GM19324 (cell line): Measurements from ENCODE around the gene BIN1.

Experiments used
- ATAC-seq: cut with Tn5 transposase; IDR thresholded peaks from one replicate; pipeline ENCODE4 v1.9.1; 2021; ENCODE audit warnings: mild to moderate bottlenecking, moderate library complexity; ENCODE audit not compliant: unreplicated experiment, low FRiP score

Gene BIN1

GRCh38 chr2:127106991-127107621 lies at the start of gene BIN1:
Gene BIN1 (minus strand): TSS chr2:127107154. CDS start chr2:127106943, 211 bp downstream.
- peak; percentile 93 for ATAC-seq

- no peak for ATAC-seq
Measured at GRCh38 chr2:127155947-127156346, 49.0 kb upstream of the BIN1 start.

GRCh38 chr2:127155028-127155581 lies 48.2 kb upstream of the BIN1 start:
- ATAC-seq, result no peak

GRCh38 chr2:127154396-127154795 lies 47.4 kb upstream of the BIN1 start:
- no peak for ATAC-seq

GRCh38 chr2:127153691-127154158 lies 46.8 kb upstream of the BIN1 start:
- no peak for ATAC-seq

GRCh38 chr2:127150996-127151395 lies 44.0 kb upstream of the BIN1 start:
- ATAC-seq, result no peak

GRCh38 chr2:127149384-127149783 lies 42.4 kb upstream of the BIN1 start:
- no peak for ATAC-seq

- ATAC-seq, result no peak
Measured at GRCh38 chr2:127146820-127147502, 40.0 kb upstream of the BIN1 start.

- ATAC-seq, result no peak
Measured at GRCh38 chr2:127146071-127146725, 39.2 kb upstream of the BIN1 start.

- ATAC-seq, result no peak
Measured at GRCh38 chr2:127145280-127145895, 38.4 kb upstream of the BIN1 start.

GRCh38 chr2:127143841-127144782 lies 37.2 kb upstream of the BIN1 start:
- no peak for ATAC-seq

- no peak for ATAC-seq
Measured at GRCh38 chr2:127142663-127143630, 36.0 kb upstream of the BIN1 start.

- ATAC-seq, result no peak
Measured at GRCh38 chr2:127140538-127140937, 33.6 kb upstream of the BIN1 start.

GRCh38 chr2:127139766-127140165 lies 32.8 kb upstream of the BIN1 start:
- no peak for ATAC-seq

- ATAC-seq, result no peak
Measured at GRCh38 chr2:127138281-127138680, 31.3 kb upstream of the BIN1 start.

- ATAC-seq, result no peak
Measured at GRCh38 chr2:127137741-127138140, 30.8 kb upstream of the BIN1 start.

GRCh38 chr2:127137225-127137624 lies 30.3 kb upstream of the BIN1 start:
- no peak for ATAC-seq
